Loucy (cell line): ENCODE results near the gene VANGL1.

Experiments used
- CTCF ChIP-seq: fragments of 200-600 bp; sonication (generic); conservative IDR thresholded peaks from 2 replicates; pipeline ENCODE4 v1.5.1; 2014; ENCODE audit warnings: mild to moderate bottlenecking, antibody characterized with exemption, low read length
- EZH2phosphoT487 ChIP-seq: fragments of 200-600 bp; IDR thresholded peaks from 2 replicates; pipeline ENCODE4 v1.6.1; 2018; ENCODE audit warnings: antibody characterized with exemption, mild to moderate bottlenecking, moderate library complexity, borderline replicate concordance

- TF ChIP-seq CTCF = no peak
- no peak for TF ChIP-seq EZH2phosphoT487
Measured at GRCh38 chr1:115726161-115726560, 84.4 kb downstream of the VANGL1 start.
